Tibial artery (tissue), 4 donors: ENCODE results near the gene CIPC.

ENCODE experiments used
- DNase-seq, 2 donors: peaks; one replicate each; pipeline ENCODE4 v3.0.0-alpha.2; 2019
- H3K27ac ChIP-seq, 2 donors: fragments of 200-600 bp; sonication (generic) in 1 of 2; 1 replicate in 1 of 2; 2 replicates in 1 of 2; pipeline ENCODE4 v1.5.1; 2018 to 2019; ENCODE audit warnings: mild to moderate bottlenecking in 1 of 2
- H3K27me3 ChIP-seq, 2 donors: fragments of 200-600 bp; sonication (generic) in 1 of 2; one replicate each; pipeline versions ENCODE4 v1.5.1 to v1.6.0; 2016 to 2019
- H3K36me3 ChIP-seq, 3 donors: fragments of 200-600 bp; sonication (generic) in 2 of 3; one replicate each; pipeline ENCODE4 v1.5.1; 2016 to 2019; ENCODE audit warnings: mild to moderate bottlenecking in 2 of 3
- H3K4me1 ChIP-seq, 4 donors: fragments of 200-600 bp; sonication (generic) in 2 of 4; 1 replicate in 3 of 4; 2 replicates in 1 of 4; pipeline ENCODE4 v1.5.1; 2016 to 2019
- H3K4me3 ChIP-seq, 2 donors: fragments of 200-600 bp; sonication (generic) in 1 of 2; 1 replicate in 1 of 2; 2 replicates in 1 of 2; pipeline ENCODE4 v1.5.1; 2018 to 2019; ENCODE audit warnings: mild to moderate bottlenecking in 2 of 2
- H3K9me3 ChIP-seq, 3 donors: fragments of 200-600 bp; sonication (generic) in 1 of 3; one replicate each; pipeline ENCODE4 v1.5.1; 2016 to 2019
- intact Hi-C: fragments of 100-400 bp; cut with DNase I; formaldehyde crosslinking; loops from one replicate; pipeline ENCODE4 v1.15.0; 2023; ENCODE audit warnings: low total_unique reads
- TF ChIP-seq, protein P1 (sequence below), 2 experiments: fragments of 200-600 bp in 1 of 2; fragments of 450-650 bp in 1 of 2; IDR thresholded peaks; one replicate each; pipeline ENCODE4 v1.5.1; 2017 to 2019; ENCODE audit warnings: antibody characterized with exemption in 2 of 2, mild to moderate bottlenecking in 1 of 2, moderate library complexity in 1 of 2

Gene CIPC

DNA sequence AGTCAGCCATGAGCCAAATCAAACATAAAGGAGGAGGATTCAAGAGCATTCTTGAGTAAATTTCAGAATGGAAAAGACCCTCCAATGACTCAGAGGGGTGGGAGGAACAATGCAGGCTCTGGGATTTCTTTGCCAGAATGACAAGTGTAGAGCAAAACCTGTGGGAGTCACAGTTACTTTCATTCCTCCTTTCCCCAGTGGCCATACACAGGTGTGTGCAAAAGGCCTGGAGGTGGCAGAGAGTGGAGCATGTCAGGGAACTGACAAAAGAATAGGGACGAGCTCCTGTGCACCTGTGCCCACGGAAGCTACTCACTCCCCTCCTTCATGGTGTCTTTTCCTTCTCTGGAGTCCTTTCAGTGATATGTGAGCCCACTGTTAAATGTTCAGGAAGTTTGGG lies 9.4 kb upstream of the CIPC start:
- intact Hi-C loops, result no loop called here
- no peak overlapping the region for H3K27ac ChIP-seq
- H3K36me3 ChIP-seq, result no peaks in the 10 kb centered on the region
- no peaks in the 10 kb centered on the region for H3K4me1 ChIP-seq
- TF ChIP-seq, protein P1, sequence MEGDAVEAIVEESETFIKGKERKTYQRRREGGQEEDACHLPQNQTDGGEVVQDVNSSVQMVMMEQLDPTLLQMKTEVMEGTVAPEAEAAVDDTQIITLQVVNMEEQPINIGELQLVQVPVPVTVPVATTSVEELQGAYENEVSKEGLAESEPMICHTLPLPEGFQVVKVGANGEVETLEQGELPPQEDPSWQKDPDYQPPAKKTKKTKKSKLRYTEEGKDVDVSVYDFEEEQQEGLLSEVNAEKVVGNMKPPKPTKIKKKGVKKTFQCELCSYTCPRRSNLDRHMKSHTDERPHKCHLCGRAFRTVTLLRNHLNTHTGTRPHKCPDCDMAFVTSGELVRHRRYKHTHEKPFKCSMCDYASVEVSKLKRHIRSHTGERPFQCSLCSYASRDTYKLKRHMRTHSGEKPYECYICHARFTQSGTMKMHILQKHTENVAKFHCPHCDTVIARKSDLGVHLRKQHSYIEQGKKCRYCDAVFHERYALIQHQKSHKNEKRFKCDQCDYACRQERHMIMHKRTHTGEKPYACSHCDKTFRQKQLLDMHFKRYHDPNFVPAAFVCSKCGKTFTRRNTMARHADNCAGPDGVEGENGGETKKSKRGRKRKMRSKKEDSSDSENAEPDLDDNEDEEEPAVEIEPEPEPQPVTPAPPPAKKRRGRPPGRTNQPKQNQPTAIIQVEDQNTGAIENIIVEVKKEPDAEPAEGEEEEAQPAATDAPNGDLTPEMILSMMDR (IDR thresholded peaks at IDR 0.05), result no peak
- peaks cover 0 to 10% (median 9%) of the 10 kb centered on the region in 3 donors for H3K9me3 ChIP-seq
- no peak overlapping the region for H3K4me3 ChIP-seq
- H3K27me3 ChIP-seq, result peaks cover 0 to 6% of the 10 kb centered on the region in 2 donors
- DNase-seq, result no peak

DNA sequence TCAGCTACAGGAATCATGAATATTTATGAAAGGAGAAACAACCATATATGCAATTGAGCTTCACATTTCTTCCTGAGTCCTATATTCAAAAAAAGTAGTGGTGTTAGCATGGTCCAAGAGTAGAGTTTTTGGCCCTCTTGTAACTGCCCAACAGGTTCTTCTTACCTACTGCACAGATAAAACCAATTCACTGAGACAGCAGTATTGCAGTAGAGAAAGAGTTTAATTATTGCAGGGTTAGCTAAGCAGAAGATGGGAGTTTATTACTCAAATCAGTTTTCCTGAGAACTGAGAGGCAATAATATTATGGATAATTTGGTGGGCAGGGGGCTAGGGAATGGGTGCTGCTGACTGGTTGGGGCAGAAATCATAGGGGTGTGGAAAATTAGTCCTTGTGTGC lies 6.5 kb upstream of the CIPC start:
- Histone ChIP-seq H3K9me3 (peaks cover 0 to 10% (median 9%) of the 10 kb centered on the region in 3 donors), H3K36me3 (no peaks in the 10 kb centered on the region), H3K27me3 (no peaks in the 10 kb centered on the region), H3K4me3 (no peak overlapping the region), H3K27ac (no peak overlapping the region), H3K4me1 (peaks cover 0 to 2% (median 2%) of the 10 kb centered on the region in 4 donors)
- intact Hi-C loops, result no loop called here
- no peak for DNase-seq
- TF ChIP-seq, protein P1 (IDR thresholded peaks at IDR 0.05), result no peak

DNA sequence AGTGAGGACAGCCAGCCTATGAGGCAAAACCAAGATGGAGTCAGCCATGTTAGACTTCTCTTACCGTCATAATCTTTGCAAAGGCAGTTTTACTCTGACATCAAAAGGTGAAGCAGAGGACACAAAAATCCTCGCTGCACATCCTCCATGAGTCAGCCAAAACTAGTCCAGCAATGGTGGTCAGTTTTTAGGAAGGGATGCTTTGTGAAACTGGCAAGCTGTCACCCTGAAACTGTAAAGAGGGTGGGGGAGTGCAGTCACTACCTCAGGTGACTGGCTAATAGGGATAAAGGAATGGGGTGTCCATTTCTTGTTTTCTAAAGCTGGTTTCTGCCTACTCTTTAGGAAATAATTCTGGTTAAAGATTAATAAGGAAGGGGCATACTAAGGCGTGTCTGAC lies 5.4 kb upstream of the CIPC start:
- intact Hi-C loops, result no loop called here
- H3K4me3 ChIP-seq, result no peak overlapping the region
- H3K9me3 ChIP-seq, result peaks cover 0 to 10% (median 9%) of the 10 kb centered on the region in 3 donors
- peaks cover 4 to 10% (median 9%) of the 10 kb centered on the region in 4 donors for H3K4me1 ChIP-seq
- TF ChIP-seq, protein P1 (IDR thresholded peaks at IDR 0.05), result no peak
- H3K27ac ChIP-seq, result no peak overlapping the region
- no peaks in the 10 kb centered on the region for H3K27me3 ChIP-seq
- DNase-seq, result no peak
- H3K36me3 ChIP-seq, result no peaks in the 10 kb centered on the region

DNA sequence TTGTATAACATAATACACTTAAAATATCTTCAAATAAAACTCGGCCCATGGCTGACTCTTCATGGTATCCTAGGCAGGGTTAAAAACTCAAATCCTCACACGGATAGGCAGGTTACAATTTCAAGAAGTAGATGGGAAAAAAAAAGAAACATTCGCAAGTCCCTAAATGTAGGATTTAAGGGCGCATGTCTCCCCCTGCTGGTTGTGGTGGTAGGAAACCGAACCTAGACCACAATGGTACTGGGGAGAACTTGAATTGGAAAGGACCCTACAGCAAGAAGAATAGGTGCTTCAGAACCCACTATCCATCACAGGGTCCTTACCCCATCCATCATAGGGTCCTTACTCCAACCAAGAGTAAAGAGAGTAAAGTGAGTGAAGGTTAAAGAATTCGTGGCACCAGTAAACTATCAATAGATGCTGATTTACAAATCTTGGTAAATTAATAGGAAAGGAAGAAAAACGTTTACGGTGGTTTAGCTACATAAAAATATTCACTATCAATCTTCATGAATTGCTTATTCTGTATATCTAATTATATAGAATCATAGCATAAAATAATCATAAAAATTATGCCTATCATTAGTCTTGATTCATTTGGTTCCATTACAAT lies 3.3 kb upstream of the CIPC start:
- no peak overlapping the region for H3K4me3 ChIP-seq
- peaks cover 4 to 20% (median 17%) of the 10 kb centered on the region in 4 donors for H3K4me1 ChIP-seq
- TF ChIP-seq, protein P1 (IDR thresholded peaks at IDR 0.05), result peak; percentile 71 to 74
- intact Hi-C loops, result no loop called here
- no peaks in the 10 kb centered on the region for H3K27me3 ChIP-seq
- DNase-seq, result peak; percentile 77 to 82
- H3K9me3 ChIP-seq, result peaks cover 0 to 10% (median 9%) of the 10 kb centered on the region in 3 donors
- no peaks in the 10 kb centered on the region for H3K36me3 ChIP-seq
- H3K27ac ChIP-seq, result no peak overlapping the region

DNA sequence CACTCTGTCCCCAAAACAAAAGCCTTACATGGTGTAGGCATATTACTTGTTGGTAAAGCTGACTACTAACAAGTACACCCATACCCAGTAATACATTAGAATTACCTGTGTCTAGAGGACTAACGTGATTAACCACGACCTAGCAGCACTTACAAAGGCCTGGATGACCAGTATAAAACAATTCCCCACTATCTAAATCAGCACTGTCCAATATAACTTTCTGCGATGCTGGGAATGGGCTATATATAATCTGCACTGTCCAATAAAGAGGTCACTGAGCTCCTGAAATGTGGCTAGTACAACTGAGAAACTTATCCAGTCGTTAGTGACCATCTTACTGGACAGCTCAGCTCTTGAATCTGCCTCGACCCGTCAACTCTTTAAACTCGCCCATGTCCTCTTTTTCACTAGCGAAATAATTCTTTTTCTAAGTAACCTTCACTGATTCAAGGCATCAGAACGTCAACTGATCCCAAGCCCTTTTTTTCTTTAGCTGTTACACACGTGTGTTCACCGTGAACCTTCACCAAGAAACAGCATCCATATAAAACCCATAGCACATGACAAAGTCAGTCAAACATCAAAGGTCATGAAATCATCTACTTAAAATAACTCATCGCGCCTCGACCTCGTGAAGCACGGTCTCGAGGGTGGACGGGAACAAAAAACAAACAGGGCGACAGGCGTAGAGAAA lies 905 bp upstream of the CIPC start:
- DNase-seq, result no peak
- intact Hi-C loops, result no loop called here
- Histone ChIP-seq H3K9me3 (no peaks in the 10 kb centered on the region), H3K4me3 (peak overlapping the region; percentile 66 to 93), H3K4me1 (peaks cover 4 to 43% (median 40%) of the 10 kb centered on the region in 4 donors), H3K27me3 (no peaks in the 10 kb centered on the region), H3K36me3 (no peaks in the 10 kb centered on the region), H3K27ac (peak overlapping the region; percentile 96 to 98)
- TF ChIP-seq, protein P1 (IDR thresholded peaks at IDR 0.05), result peak in 1 of 2 experiments; percentile 6
